ENCODE results near the gene RAB23.

GRCh38 chr6:57173056-57173885 lies 48.8 kb downstream of the RAB23 start:
- TF ChIP-seq, protein P1, sequence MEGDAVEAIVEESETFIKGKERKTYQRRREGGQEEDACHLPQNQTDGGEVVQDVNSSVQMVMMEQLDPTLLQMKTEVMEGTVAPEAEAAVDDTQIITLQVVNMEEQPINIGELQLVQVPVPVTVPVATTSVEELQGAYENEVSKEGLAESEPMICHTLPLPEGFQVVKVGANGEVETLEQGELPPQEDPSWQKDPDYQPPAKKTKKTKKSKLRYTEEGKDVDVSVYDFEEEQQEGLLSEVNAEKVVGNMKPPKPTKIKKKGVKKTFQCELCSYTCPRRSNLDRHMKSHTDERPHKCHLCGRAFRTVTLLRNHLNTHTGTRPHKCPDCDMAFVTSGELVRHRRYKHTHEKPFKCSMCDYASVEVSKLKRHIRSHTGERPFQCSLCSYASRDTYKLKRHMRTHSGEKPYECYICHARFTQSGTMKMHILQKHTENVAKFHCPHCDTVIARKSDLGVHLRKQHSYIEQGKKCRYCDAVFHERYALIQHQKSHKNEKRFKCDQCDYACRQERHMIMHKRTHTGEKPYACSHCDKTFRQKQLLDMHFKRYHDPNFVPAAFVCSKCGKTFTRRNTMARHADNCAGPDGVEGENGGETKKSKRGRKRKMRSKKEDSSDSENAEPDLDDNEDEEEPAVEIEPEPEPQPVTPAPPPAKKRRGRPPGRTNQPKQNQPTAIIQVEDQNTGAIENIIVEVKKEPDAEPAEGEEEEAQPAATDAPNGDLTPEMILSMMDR (IDR thresholded peaks at IDR 0.05; ENCODE audit: poor library complexity) = no peak
- no peak for TF ChIP-seq EZH2 (IDR thresholded peaks at IDR 0.05; ENCODE audit: borderline replicate concordance)
